Kidney (tissue), 14 donors: ENCODE measurements around the gene PLD1. TPM values are rescaled to one million over a fixed set of nuclear protein-coding genes. Genes with fewer than 3 reads are reported as not detected.

Source experiments
- DNase-seq, 5 donors: peaks; one replicate each; pipeline ENCODE4 v3.0.0-alpha.2; 2013 to 2020
- FAIRE-seq: peaks from 2 replicates; lab custom pipeline; 2012; peaks lifted over from hg19 to GRCh38; lab: Jason Lieb, UNC
- H3K27ac ChIP-seq, 2 donors: one replicate each; pipeline ENCODE4 v1.7.0; 2013; ENCODE audit warnings: low read depth in 2 of 2, low read length in 2 of 2, inconsistent platforms in 1 of 2
- H3K27me3 ChIP-seq: one replicate; pipeline ENCODE4 v1.7.1; 2013; ENCODE audit warnings: low read length, inconsistent platforms; ENCODE audit not compliant: control insufficient read depth, insufficient read depth
- H3K36me3 ChIP-seq, 3 donors: one replicate each; pipeline versions ENCODE4 v1.7.0 to v1.7.1; 2013; ENCODE audit warnings: low read length in 3 of 3, control low read depth in 1 of 3, inconsistent platforms in 1 of 3; ENCODE audit not compliant: insufficient read depth in 3 of 3, control insufficient read depth in 2 of 3
- H3K4me1 ChIP-seq, 3 donors: one replicate each; pipeline versions ENCODE4 v1.7.0 to v1.7.1; 2013; ENCODE audit warnings: low read length in 3 of 3, inconsistent platforms in 1 of 3, low read depth in 1 of 3; ENCODE audit not compliant: control insufficient read depth in 2 of 3, insufficient read depth in 2 of 3
- H3K4me3 ChIP-seq, 3 donors: one replicate each; pipeline versions ENCODE4 v1.7.0 to v1.8.1; 2013; ENCODE audit warnings: low read length in 3 of 3, control low read depth in 1 of 3, inconsistent platforms in 1 of 3
- H3K9ac ChIP-seq, 3 donors: one replicate each; pipeline versions ENCODE4 v1.7.0 to v1.7.1; 2013; ENCODE audit warnings: low read length in 3 of 3, control low read depth in 1 of 3, inconsistent platforms in 1 of 3
- H3K9me3 ChIP-seq, 3 donors: one replicate each; pipeline versions ENCODE4 v1.7.0 to v1.7.1; 2013; ENCODE audit warnings: low read length in 3 of 3, control low read depth in 1 of 3, inconsistent platforms in 1 of 3; ENCODE audit not compliant: control insufficient read depth in 2 of 3, insufficient read depth in 1 of 3
- CTCF ChIP-seq: IDR thresholded peaks from 3 replicates; pipeline ENCODE4 v1.5.1; 2012; ENCODE audit warnings: mild to moderate bottlenecking, moderate library complexity, borderline replicate concordance; ENCODE audit not compliant: insufficient read depth; ENCODE audit errors: extremely low read depth
- intact Hi-C: fragments of 100-400 bp; cut with DNase I; formaldehyde crosslinking; loops from one replicate; pipeline ENCODE4 v1.11.1; 2022
- polyA plus RNA-seq: library from polyadenylated mRNA; stranded (reverse); fragments of 350-450 nt; fragmentation: Illumina TruSeq; extraction: RNeasy Lipid Tissue Mini Kit (QIAGEN cat#74804); gene quantifications from one replicate; pipeline ENCODE4 v1.2.3, GENCODE V29; 2014; ENCODE audit warnings: low read depth, low replicate concordance; ENCODE audit not compliant: insufficient read depth
- total RNA-seq: library from RNA; stranded (reverse); fragmentation: NEBNext Ultra II Directional; extraction: Animal tissue kit (Norgen Biotek cat#: 25700); gene quantifications from one replicate; pipeline ENCODE4 v1.2.1, GENCODE V29; 2021
- donor health status: control.
- donor health status: control.
- donor health status: control.
- donor health status: control.
- donor health status: control.
- donor health status: DM: yes; HTN: yes; CAD: no.
- donor health status: Normal renal cell carcinoma (clear cell type).

PLD1 gene
- total and polyA plus RNA-seq, 2 donors from 2014 or later: 11.2 to 24.3 TPM

GRCh38 chr3:171842864-171843518 lies 32.7 kb upstream of the PLD1 start, which contains the start of gene TMEM212:
TSS of gene TMEM212 (plus strand) at chr3:171843349. CDS start at chr3:171843384, 35 bp downstream.
- no peak for FAIRE-seq

GRCh38 chr3:171841620-171842000 lies 31.3 kb upstream of the PLD1 start:
- TF ChIP-seq CTCF: no peak
- H3K4me1 ChIP-seq: peaks cover 0 to 3% (median 0%) of the 10 kb centered on the region in 3 donors
- no peaks in the 10 kb centered on the region for H3K9me3 ChIP-seq
- no peak for DNase-seq
- no peak overlapping the region for H3K4me3 ChIP-seq
- no peak overlapping the region for H3K27ac ChIP-seq
- no peak for FAIRE-seq
- intact Hi-C loops: no loop called here
- H3K36me3 ChIP-seq: no peaks in the 10 kb centered on the region
- no peak overlapping the region for H3K9ac ChIP-seq
- H3K27me3 ChIP-seq: no peaks in the 10 kb centered on the region

More at GRCh38 chr3:171842864-171843518, 32.7 kb upstream of the PLD1 start, which contains the start of gene TMEM212:
- no peak within 1 kb of the TSS for H3K9ac ChIP-seq
- no peaks in the 10 kb centered on the region for H3K27me3 ChIP-seq
- intact Hi-C loops: no loop called here
- no peaks in the 10 kb centered on the region for H3K9me3 ChIP-seq
- no peak for DNase-seq
- no peak within 1 kb of the TSS for H3K4me3 ChIP-seq
- no peaks in the 10 kb centered on the region for H3K36me3 ChIP-seq
- TF ChIP-seq CTCF: no peak
- peaks cover 0 to 3% (median 0%) of the 10 kb centered on the region in 3 donors for H3K4me1 ChIP-seq
- H3K27ac ChIP-seq: no peak within 1 kb of the TSS

- Histone ChIP-seq H3K27ac (no peak overlapping the region), H3K4me1 (peaks cover 0 to 3% (median 0%) of the 10 kb centered on the region in 3 donors), H3K27me3 (no peaks in the 10 kb centered on the region), H3K36me3 (no peaks in the 10 kb centered on the region), H3K9me3 (no peaks in the 10 kb centered on the region), H3K9ac (no peak overlapping the region), H3K4me3 (no peak overlapping the region)
- intact Hi-C loops: no loop called here
- peak in 1 of 5 donors; percentile 46 for DNase-seq
- TF ChIP-seq CTCF: no peak
- no peak for FAIRE-seq
Measured at GRCh38 chr3:171840811-171841619, 30.7 kb upstream of the PLD1 start.
